SK-N-MC (cell line): ENCODE data around the gene SMG7.

ENCODE experiments used
- EZH2 ChIP-seq: fragments of 200-600 bp; sonication (generic); IDR thresholded peaks from one replicate; pipeline ENCODE4 v1.6.1; 2017; ENCODE audit warnings: antibody characterized with exemption
- POLR2AphosphoS5 ChIP-seq: IDR thresholded peaks from 2 replicates; pipeline ENCODE4 v1.6.1; 2012; ENCODE audit warnings: mild to moderate bottlenecking, low read depth, low read length, borderline replicate concordance

DNA sequence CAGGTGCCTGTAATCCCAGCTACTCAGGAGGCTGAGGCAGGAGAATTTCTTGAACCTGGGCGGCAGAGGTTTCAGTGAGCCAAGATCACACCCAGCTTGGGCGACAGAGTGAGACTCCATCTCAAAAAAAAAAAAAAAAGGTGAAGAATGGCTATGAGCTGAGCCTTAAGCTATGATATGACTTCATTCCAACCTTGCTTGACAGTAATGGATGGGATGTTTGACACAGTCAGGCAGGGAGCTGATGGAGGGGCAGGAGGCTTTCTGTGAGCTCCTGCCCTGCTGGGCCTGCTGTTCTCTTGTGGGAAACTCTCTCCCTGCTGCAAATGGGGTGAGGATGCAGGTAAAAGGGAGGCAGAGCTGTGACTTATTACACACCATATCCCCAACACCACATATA, 90.4 kb downstream of the SMG7 start:
- TF ChIP-seq EZH2 (no peak), POLR2AphosphoS5 (no peak)
